ENCODE data around the gene NAPA. TPM values are rescaled to one million over a fixed set of nuclear protein-coding genes. Genes with fewer than 3 reads are reported as not detected.
A peak's percentile ranks its signal among the peaks of the same experiment; 100 is the strongest.

NAPA gene
- total and polyA plus RNA-seq, 8 donors: 47.2 to 121 (median 60.4) TPM

- WGBS, 2 donors: 12 to 14% methylated on average over 11 of the region's 11 CpGs
- H3K4me3 ChIP-seq: peak overlapping the region in 3 of 4 donors; percentile 12 to 90 (median 80)
- H3K27me3 ChIP-seq: no peaks in the 10 kb centered on the region
- H3K4me1 ChIP-seq: peaks cover 45 to 55% (median 47%) of the 10 kb centered on the region in 3 donors
- TF ChIP-seq CTCF (IDR thresholded peaks at IDR 0.05): no peak
- FAIRE-seq (no peak), DNase-seq (peak in 4 of 6 donors; percentile 77 to 83 (median 82)), ATAC-seq (peak; percentile 18 to 29 (median 23))
- no peaks in the 10 kb centered on the region for H3K36me3 ChIP-seq
- peak overlapping the region; percentile 62 to 95 (median 81) for H3K27ac ChIP-seq
- no peaks in the 10 kb centered on the region for H3K9me3 ChIP-seq
- intact Hi-C loops (cut with DNase I): loop anchor here in 1 of 3 donors (10.0 kb wide), 1 partner anchor 78 kb away; no protein-coding TSS in a partner anchor
These were observed 2.5 kb downstream of the NAPA start for GRCh38 chr19:47512183-47512947.

GRCh38 chr19:47511681-47512080 is 3.2 kb downstream of the NAPA start:
- H3K4me1 ChIP-seq: peaks cover 51 to 62% (median 52%) of the 10 kb centered on the region in 3 donors
- no peak for ATAC-seq
- no peak for TF ChIP-seq CTCF (IDR thresholded peaks at IDR 0.05)
- 24 to 29% methylated on average over 7 of the region's 7 CpGs for WGBS, 2 donors
- H3K36me3 ChIP-seq: no peaks in the 10 kb centered on the region
- no peaks in the 10 kb centered on the region for H3K9me3 ChIP-seq
- peak in 2 of 6 donors; percentile 35 to 54 for DNase-seq
- FAIRE-seq: no peak
- no peaks in the 10 kb centered on the region for H3K27me3 ChIP-seq
- peak overlapping the region; percentile 62 to 95 (median 81) for H3K27ac ChIP-seq
- peak overlapping the region in 2 of 4 donors; percentile 80 to 90 for H3K4me3 ChIP-seq
- intact Hi-C loops (cut with DNase I): loop anchor here in 1 of 3 donors (10.0 kb wide), 1 partner anchor 77 kb away; no protein-coding TSS in a partner anchor

GRCh38 chr19:47511128-47511517 is 3.7 kb downstream of the NAPA start:
- FAIRE-seq (no peak), ATAC-seq (peak in 2 of 4 donors; percentile 4 to 9), DNase-seq (peak in 5 of 6 donors; percentile 55 to 85 (median 72))
- Histone ChIP-seq H3K9me3 (no peaks in the 10 kb centered on the region), H3K36me3 (no peaks in the 10 kb centered on the region), H3K27me3 (no peaks in the 10 kb centered on the region), H3K4me1 (peaks cover 54 to 68% (median 56%) of the 10 kb centered on the region in 3 donors), H3K4me3 (peak overlapping the region in 2 of 4 donors; percentile 15 to 90), H3K27ac (peak overlapping the region; percentile 62 to 95 (median 81))
- intact Hi-C loops (cut with DNase I): loop anchor here in 1 of 3 donors (10.0 kb wide), 1 partner anchor 76 kb away; no protein-coding TSS in a partner anchor
- 9 to 11% methylated on average over 6 of the region's 6 CpGs for WGBS, 2 donors
- no peak for TF ChIP-seq CTCF (IDR thresholded peaks at IDR 0.05)

- no peaks in the 10 kb centered on the region for H3K27me3 ChIP-seq
- H3K4me1 ChIP-seq: peaks cover 54 to 68% (median 56%) of the 10 kb centered on the region in 3 donors
- no peak for FAIRE-seq
- no peak for TF ChIP-seq CTCF (IDR thresholded peaks at IDR 0.05)
- 50 to 58% methylated on average over 12 of the region's 12 CpGs for WGBS, 2 donors
- peak overlapping the region; percentile 22 to 95 (median 81) for H3K27ac ChIP-seq
- H3K9me3 ChIP-seq: no peaks in the 10 kb centered on the region
- peak in 1 of 6 donors; percentile 44 for DNase-seq
- intact Hi-C loops (cut with DNase I): loop anchor here in 1 of 3 donors (10.0 kb wide), 1 partner anchor 76 kb away; no protein-coding TSS in a partner anchor
- peak overlapping the region in 2 of 4 donors; percentile 3 to 15 for H3K4me3 ChIP-seq
- ATAC-seq: no peak
- H3K36me3 ChIP-seq: no peaks in the 10 kb centered on the region
These were observed 4.2 kb downstream of the NAPA start for GRCh38 chr19:47510516-47511127.

Measured in pancreas (tissue), 10 donors.